GM21737 (cell line): ENCODE measurements around the gene BCL7B.
"Not testable (repeated sequence)": the region's sequence is repeated elsewhere in the genome, so short reads cannot be mapped to it uniquely, and the experiment has no call there.

Experiments
- ATAC-seq: cut with Tn5 transposase; IDR thresholded peaks from one replicate; pipeline ENCODE4 v1.9.1; 2021; ENCODE audit warnings: mild to moderate bottlenecking, moderate library complexity; ENCODE audit not compliant: unreplicated experiment

Gene BCL7B

DNA sequence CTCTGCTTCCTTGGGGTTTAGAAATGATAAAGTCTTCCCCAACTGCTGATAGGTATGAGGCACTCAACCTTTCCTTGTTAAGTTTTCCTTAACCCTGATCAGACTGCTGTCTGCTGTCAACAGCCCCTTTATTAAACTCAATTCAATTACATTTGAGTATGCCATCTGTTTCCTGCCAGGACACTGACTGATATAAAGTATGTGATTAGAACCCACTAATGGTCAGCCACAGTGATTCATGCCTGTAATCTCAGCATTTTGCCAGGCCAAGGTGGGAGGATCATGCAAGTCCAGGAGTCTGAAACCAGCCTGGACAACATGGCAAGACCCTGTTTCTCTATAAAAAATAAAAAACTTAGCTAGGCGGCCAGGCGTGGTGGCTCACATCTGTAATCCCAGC lies 53.5 kb downstream of the BCL7B start:
- no peak for ATAC-seq

DNA sequence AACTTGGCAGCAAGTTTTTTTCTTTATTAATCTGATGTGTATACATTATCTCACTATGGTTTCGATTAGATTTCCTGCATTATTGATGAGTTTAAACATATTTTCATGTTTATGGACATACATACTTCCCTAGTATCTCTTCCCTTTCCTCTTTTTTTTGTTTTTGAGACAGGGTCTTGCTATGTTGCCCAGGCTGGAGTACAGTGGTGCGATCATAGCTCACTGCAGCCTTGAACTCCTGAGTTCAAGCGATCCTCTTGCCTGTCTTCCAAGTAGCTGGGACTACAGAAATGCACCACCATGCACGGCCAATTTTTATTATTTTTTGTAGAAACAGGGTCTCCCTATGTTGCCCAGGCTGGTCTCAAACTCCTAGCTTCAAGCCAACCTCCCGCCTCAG lies 54.3 kb downstream of the BCL7B start:
- no peak for ATAC-seq

DNA sequence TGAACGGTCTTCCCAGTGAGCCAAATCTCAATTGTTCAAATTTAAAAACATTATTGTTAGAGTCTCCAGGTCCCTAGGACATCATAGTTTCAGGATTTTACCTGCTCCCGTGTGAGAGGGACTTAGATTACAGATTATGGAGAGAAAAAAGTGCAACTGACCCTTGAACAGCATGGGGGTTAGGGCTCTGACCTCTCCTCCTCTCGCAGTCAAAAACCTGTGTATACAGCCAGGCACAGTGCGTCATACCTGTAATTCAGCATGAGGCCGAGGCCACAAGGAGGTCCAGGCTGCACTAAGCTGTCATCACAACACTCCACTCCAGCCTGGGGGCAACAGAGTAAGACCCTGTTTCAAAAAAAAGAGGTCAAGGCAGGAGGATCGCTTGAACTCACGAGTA lies 60.9 kb downstream of the BCL7B start:
- ATAC-seq = no peak

DNA sequence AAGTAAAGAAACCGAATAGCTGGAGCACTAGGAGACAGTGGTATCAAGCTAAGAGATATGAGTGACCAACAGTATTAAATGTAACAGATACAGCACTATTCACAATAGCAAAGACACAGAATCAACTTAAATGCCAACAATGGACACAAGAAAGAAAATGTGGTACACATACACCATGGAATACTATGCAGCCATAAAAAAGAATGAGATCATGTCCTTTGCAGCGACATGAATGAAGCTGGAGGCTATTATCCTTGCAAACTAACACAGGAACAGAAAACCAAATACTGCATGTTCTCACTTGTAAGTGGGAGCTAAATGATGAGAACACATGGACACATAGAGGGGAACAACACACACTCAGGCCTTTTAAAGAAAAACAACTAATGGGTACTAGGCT lies 62.0 kb downstream of the BCL7B start:
- ATAC-seq = not testable (repeated sequence)

DNA sequence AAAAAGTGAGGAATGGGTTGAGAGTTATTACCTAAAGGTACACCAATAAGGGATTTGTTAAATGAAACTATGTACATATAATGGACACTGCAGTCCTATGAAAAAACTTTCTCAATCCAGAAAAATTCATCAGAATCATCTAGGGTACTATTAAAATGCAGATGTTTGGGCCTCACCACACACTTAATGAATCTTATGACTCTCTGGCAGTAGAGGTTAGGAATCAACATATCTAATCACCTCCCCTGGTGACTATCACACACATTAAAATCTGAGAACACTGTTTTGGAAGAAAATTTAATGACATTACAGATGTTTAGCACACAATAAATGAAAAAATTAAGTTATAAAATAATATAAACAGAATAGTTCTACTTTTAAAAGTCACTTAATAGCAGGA lies 67.5 kb downstream of the BCL7B start:
- ATAC-seq = no peak

DNA sequence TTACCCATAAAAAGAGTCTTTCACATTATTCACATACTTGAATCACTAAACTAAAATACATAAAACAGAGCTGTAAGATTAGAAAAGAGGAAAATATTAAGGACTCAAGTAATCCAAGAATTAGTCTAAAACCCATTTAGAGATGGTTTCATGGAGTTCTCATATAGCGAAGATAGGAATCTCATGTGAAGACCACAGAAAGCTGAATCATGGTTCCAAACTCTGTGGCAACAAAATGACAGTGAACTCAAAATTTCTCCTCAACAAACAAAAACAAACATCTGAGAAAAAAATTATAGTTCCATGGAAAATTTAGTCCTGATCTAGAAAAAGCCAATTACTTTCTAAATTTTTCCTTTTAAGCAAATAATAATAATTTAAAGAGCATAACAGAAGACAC lies 70.0 kb downstream of the BCL7B start:
- ATAC-seq = no peak
